SJCRH30 (cell line): Measurements from ENCODE around the gene AATF. TPM values are rescaled to one million over a fixed set of nuclear protein-coding genes. Genes with fewer than 3 reads are reported as not detected.
A peak's percentile ranks its signal among the peaks of the same experiment; 100 is the strongest.

Experiments used
- DNase-seq, 2 experiments: peaks; one replicate each; pipeline ENCODE4 v3.0.0-alpha.2; 2015 to 2020
- H3K27ac ChIP-seq: fragments of 250-450 bp; sonication (Bioruptor Pico); 2 replicates; pipeline ENCODE4 v1.5.1; 2020; ENCODE audit warnings: mild to moderate bottlenecking, moderate library complexity
- H3K27me3 ChIP-seq: fragments of 250-450 bp; sonication (Bioruptor Pico); 2 replicates; pipeline ENCODE4 v1.5.1; 2020; ENCODE audit warnings: mild to moderate bottlenecking, moderate library complexity
- H3K36me3 ChIP-seq: fragments of 250-450 bp; sonication (Bioruptor Pico); 2 replicates; pipeline ENCODE4 v1.5.1; 2020; ENCODE audit warnings: mild to moderate bottlenecking, moderate library complexity
- H3K4me1 ChIP-seq: fragments of 250-450 bp; sonication (Bioruptor Pico); 2 replicates; pipeline ENCODE4 v1.5.1; 2020; ENCODE audit warnings: mild to moderate bottlenecking, moderate library complexity
- H3K4me3 ChIP-seq: fragments of 250-450 bp; sonication (Bioruptor Pico); 2 replicates; pipeline ENCODE4 v1.5.1; 2020; ENCODE audit warnings: mild to moderate bottlenecking, moderate library complexity
- H3K9me3 ChIP-seq: fragments of 250-450 bp; sonication (Bioruptor Pico); replicated peaks from 2 replicates; pipeline ENCODE4 v1.5.1; 2020; ENCODE audit warnings: mild to moderate bottlenecking, moderate library complexity
- total RNA-seq: library from RNA; depleted of rRNA; stranded (reverse); fragments of >200 nt; shearing (Covaris generic); gene quantifications from 2 replicates; pipeline ENCODE4 v1.2.3, GENCODE V29; 2014; rRNA removed

Gene AATF, protein sequence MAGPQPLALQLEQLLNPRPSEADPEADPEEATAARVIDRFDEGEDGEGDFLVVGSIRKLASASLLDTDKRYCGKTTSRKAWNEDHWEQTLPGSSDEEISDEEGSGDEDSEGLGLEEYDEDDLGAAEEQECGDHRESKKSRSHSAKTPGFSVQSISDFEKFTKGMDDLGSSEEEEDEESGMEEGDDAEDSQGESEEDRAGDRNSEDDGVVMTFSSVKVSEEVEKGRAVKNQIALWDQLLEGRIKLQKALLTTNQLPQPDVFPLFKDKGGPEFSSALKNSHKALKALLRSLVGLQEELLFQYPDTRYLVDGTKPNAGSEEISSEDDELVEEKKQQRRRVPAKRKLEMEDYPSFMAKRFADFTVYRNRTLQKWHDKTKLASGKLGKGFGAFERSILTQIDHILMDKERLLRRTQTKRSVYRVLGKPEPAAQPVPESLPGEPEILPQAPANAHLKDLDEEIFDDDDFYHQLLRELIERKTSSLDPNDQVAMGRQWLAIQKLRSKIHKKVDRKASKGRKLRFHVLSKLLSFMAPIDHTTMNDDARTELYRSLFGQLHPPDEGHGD
- total RNA-seq: 65.0 and 65.3 TPM in 2 replicates

DNA sequence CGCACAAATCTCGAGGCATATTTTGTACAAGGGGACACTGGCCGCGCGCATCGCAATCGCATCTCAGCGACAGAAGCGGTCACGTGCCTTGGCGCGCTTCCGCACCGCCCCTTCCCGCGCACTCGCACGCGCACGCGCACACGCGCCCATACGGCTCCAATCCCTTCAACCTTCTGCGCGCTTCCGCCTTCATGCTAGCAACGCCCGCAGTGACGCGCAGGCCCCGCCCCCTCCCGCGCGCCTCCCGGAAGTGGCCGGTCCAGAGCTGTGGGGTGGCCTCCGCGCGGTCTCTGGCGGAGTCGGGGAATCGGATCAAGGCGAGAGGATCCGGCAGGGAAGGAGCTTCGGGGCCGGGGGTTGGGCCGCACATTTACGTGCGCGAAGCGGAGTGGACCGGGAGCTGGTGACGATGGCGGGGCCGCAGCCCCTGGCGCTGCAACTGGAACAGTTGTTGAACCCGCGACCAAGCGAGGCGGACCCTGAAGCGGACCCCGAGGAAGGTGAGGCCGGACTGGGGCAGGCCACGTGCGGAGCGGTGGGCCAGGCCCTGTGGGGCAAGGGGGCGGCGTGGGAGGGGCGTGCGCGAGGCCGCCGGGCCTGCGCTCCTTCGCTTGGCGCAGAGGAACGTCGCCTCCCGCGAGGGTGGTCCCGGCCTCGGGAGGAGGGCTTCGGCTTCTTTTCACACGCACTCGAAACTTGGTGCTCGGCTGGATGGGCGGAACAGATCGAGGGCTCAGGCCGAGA, at the start of gene AATF:
AATF (plus strand) TSS at position 238 of the 744 bp plus-strand sequence; CDS start at position 410, 172 bp downstream.
- H3K27me3 ChIP-seq: no peaks in the 10 kb centered on the region
- peak within 1 kb of the TSS; percentile 76 for H3K4me3 ChIP-seq
- H3K36me3 ChIP-seq: peaks cover 32% of the 10 kb centered on the region
- peaks cover 3% of the 10 kb centered on the region; the same call in 1 of the 2 replicates for H3K4me1 ChIP-seq
- H3K27ac ChIP-seq: peak within 1 kb of the TSS; percentile 77
- peak; percentile 97 to 98 for DNase-seq
- no peaks in the 10 kb centered on the region for H3K9me3 ChIP-seq

DNA sequence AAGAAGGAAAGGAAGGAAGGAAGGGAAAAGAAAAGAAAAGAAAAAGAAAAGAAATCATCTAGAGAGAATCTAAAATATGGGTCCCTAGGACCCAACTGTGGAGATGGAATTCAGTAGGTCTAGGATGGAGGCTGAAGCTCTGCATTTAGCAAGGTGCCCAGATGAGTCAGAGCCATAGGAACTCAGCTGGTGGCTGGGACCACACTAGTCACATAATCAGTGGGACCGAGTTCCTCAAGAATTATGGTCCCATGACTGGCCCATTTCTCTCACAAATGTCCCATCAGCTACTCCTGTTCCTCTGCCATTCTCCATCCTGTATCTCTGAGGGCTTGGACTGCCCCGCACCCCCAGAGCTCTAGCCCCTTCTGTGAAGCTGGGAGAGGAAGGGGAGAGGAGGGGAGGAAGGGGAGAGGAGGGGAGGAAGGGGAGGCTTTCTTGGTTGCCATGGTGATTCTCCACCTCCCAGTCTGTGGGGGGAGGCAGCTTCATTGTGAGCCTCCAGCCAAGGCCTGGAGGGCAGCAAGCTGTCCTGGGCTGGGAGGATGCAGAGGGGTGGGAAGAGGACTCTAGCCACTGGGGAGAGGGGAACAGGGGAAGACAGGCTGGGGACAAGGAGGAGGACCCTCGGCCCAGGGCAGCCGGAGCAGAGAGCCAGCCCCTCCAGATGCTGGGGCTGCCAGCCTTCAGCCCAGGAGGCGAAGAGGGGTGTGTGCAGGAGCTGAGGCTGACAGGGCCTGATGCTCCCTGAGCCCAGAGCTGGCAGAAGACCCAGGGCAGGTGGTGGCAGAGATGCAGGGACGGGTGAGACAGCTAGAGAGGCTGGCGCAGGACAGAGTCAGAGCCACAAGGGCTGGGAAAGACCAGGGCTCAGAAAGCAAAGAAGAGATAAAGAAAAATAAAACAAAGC, 49.2 kb upstream of the AATF start:
- Histone ChIP-seq H3K9me3 (no peaks in the 10 kb centered on the region), H3K27me3 (0 out of 2 replicates have a peak, but pooled peaks cover 5% of the 10 kb centered on the region), H3K4me1 (peaks cover 8% of the 10 kb centered on the region), H3K27ac (no peak overlapping the region), H3K36me3 (no peaks in the 10 kb centered on the region), H3K4me3 (no peak overlapping the region)
- DNase-seq: no peak

DNA sequence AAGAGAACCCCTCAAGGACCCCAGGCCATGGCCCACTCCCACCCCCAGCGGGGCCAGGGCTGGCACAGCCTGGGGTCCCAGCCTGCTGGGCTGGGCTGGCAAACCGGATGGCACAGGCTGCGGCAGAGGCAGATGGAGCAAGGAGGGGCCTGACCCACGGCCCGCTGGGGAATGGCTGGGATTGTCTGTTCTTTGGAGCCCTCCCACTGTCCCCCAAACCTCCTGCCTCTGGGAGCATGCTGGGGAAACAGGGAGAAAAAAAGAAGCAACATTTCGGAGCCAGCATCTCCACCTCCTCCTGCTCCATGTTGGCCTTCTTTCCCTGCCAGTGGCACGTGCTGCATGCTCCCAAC, 48.6 kb upstream of the AATF start:
- 0 out of 2 replicates have a peak, but pooled peaks cover 5% of the 10 kb centered on the region for H3K27me3 ChIP-seq
- no peak overlapping the region for H3K27ac ChIP-seq
- no peak for DNase-seq
- H3K4me3 ChIP-seq: no peak overlapping the region
- H3K9me3 ChIP-seq: no peaks in the 10 kb centered on the region
- H3K36me3 ChIP-seq: no peaks in the 10 kb centered on the region
- peaks cover 8% of the 10 kb centered on the region for H3K4me1 ChIP-seq

DNA sequence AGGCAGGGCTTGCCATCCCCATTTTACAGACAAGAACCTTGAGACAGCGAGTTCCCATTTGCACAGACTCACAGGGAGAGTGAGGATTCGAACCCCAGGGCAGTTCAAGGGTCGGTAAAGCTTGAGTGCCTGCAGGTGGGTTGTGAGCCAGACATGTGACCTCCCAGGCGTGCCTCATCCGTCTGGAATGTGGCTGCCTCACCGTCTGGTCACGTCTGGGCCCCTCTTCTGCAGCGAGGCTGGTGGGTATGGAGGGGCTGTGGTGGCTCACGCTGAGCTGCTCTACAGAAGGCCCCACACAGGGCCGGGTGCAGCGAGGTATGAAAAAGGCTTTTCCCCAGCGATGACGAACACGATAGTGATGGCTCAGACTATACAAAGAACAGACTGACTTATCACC, 47.2 kb upstream of the AATF start:
- H3K27me3 ChIP-seq: no peaks in the 10 kb centered on the region
- H3K36me3 ChIP-seq: no peaks in the 10 kb centered on the region
- peak; percentile 37 to 64 for DNase-seq
- H3K27ac ChIP-seq: peak overlapping the region; percentile 41
- H3K9me3 ChIP-seq: no peaks in the 10 kb centered on the region
- H3K4me1 ChIP-seq: peaks cover 8% of the 10 kb centered on the region
- H3K4me3 ChIP-seq: no peak overlapping the region

DNA sequence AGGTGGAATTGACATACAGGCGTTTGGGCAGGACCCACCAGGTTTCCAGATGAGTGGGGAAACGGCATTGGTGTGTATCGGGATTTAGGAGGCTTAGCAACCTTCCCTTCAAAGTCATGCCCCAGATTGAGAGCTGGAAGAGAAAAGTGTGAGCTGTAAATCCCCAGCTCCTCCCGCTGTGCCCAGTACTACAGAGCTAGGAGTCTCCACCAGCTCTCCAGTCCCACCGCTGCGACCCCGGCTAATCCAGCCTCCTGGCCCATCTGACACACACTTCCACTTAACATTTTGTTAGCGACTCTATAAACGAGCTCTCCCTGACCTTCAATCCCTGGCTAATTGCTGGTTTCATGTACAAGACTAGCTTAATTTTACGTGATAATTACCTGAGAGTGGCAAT, 41.3 kb upstream of the AATF start:
- H3K9me3 ChIP-seq: no peaks in the 10 kb centered on the region
- H3K27ac ChIP-seq: no peak overlapping the region
- no peaks in the 10 kb centered on the region for H3K27me3 ChIP-seq
- no peaks in the 10 kb centered on the region for H3K36me3 ChIP-seq
- H3K4me1 ChIP-seq: peaks cover 3% of the 10 kb centered on the region; the same call in 1 of the 2 replicates
- DNase-seq: no peak
- H3K4me3 ChIP-seq: no peak overlapping the region

DNA sequence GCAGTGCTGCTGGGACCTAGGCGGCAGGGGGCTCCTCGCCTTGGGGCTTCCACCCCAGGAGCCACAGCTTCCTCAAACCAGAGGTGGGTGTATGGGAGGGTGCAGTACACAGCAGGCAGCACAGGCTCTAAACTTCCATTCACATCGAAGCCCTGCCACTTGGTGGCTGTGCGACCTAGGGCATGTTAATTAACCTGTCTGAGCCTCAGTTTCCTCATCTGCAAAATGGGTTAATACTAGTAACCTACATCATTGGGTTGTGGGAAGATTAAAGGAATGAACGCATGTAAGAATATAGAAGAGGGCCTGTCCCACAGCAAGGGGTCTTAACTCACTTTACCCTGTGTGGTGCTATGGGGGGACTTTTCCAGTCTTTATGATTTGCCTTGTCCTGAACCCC, 38.2 kb upstream of the AATF start:
- peaks cover 3% of the 10 kb centered on the region; the same call in 1 of the 2 replicates for H3K4me1 ChIP-seq
- H3K27me3 ChIP-seq: no peaks in the 10 kb centered on the region
- no peaks in the 10 kb centered on the region for H3K36me3 ChIP-seq
- H3K9me3 ChIP-seq: no peaks in the 10 kb centered on the region
- H3K27ac ChIP-seq: no peak overlapping the region
- no peak for DNase-seq
- no peak overlapping the region for H3K4me3 ChIP-seq

DNA sequence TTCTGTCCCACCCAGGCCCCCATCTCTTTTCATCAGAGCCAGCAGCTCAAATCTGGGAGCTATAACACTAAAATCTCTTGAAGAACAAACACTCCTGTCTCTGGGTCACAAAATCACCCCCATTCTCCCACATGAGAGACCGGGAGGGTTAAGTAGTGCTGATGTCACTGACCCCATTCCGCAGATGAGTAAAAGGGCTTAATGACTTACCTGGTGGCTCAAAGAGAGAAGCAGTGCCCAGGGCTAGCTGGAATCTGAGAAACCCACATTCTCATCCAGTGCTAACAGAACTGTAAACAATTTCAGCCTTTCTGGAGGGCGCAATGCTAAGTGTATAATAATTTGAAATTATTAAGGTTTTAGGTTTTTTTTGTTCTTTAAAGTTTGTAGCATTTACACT, 37.8 kb upstream of the AATF start:
- Histone ChIP-seq H3K27ac (no peak overlapping the region), H3K27me3 (no peaks in the 10 kb centered on the region), H3K4me3 (no peak overlapping the region), H3K9me3 (no peaks in the 10 kb centered on the region), H3K4me1 (peaks cover 3% of the 10 kb centered on the region; the same call in 1 of the 2 replicates), H3K36me3 (no peaks in the 10 kb centered on the region)
- no peak for DNase-seq

DNA sequence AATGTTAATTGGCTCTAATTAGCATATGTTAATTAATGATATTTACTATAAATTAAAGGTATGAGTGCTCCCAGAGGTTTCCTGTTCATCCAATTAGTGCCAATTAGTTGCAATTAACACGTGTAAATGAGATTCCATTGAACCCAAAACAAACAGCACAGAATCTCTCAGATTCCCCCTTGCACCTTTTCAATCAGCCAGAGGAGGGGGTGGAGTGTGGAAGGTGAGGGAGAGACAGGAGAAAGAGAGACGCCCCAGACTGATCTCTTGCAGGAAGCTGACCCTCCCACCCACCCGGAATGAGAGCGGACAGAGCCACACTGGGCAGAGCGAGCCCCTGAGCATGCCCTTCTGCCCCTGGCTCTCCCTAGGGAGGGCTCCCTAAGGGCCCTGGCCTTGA, 35.6 kb upstream of the AATF start:
- no peaks in the 10 kb centered on the region for H3K9me3 ChIP-seq
- no peaks in the 10 kb centered on the region for H3K27me3 ChIP-seq
- H3K4me1 ChIP-seq: peaks cover 3% of the 10 kb centered on the region; the same call in 1 of the 2 replicates
- no peak for DNase-seq
- no peak overlapping the region for H3K4me3 ChIP-seq
- no peaks in the 10 kb centered on the region for H3K36me3 ChIP-seq
- H3K27ac ChIP-seq: no peak overlapping the region

DNA sequence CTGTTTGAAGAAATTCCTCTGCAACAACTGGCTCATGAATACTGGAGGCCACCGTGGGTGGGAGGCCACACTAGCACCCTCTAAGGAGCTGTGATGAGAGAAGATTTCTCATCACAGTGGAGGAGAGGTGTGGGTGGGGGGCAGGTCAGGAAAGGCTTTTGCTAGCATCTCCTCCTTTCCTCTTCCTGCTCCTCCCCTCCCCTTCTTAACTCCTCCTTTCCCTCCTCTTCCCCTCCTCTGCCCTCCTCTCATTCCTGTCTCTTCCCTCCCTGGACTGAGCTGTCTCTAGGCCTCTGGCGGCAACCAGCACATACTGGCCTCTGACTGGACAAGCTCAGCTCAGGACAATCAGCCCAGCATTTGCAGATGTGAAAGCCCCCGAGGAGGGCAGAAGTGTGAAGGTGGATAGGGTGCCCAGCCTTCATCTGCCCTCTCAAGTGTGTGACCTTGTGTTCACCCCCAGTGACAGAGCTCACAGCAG, 30.5 kb upstream of the AATF start:
- H3K4me3 ChIP-seq: no peak overlapping the region
- H3K9me3 ChIP-seq: no peaks in the 10 kb centered on the region
- peaks cover 8% of the 10 kb centered on the region for H3K4me1 ChIP-seq
- peak in 1 of 2 experiments; percentile 25 for DNase-seq
- no peak overlapping the region for H3K27ac ChIP-seq
- H3K27me3 ChIP-seq: peaks cover 7% of the 10 kb centered on the region; the same call in 1 of the 2 replicates
- H3K36me3 ChIP-seq: no peaks in the 10 kb centered on the region

DNA sequence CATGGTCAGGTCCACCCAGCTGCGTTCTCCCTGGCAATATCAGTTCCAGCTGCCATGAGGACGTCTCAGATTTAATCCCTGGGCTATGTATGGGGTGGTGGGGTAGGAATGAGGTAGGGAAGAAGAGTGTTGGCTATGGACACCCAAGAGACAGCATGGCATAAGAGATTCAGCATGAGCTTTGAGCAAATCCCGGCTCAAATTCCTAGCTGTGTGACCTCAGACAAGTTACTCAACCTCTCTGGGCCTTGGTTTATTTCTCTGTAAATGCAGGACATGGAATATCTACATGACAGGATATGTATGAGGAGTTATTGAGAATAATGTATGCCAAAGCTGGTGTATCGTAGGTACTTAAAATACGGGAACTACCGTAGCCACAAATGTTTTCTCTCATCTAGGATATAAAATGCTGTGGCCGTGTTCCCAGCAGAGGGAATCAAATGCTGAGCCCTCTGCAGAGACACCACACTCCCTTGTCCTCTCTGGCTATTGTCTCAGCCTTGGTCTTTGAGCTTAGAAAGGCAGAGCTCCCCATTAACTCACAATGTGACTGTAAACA, 29.3 kb upstream of the AATF start:
- Histone ChIP-seq H3K36me3 (no peaks in the 10 kb centered on the region), H3K27ac (no peak overlapping the region), H3K9me3 (no peaks in the 10 kb centered on the region), H3K27me3 (peaks cover 7% of the 10 kb centered on the region; the same call in 1 of the 2 replicates), H3K4me1 (peaks cover 8% of the 10 kb centered on the region), H3K4me3 (no peak overlapping the region)
- no peak for DNase-seq

DNA sequence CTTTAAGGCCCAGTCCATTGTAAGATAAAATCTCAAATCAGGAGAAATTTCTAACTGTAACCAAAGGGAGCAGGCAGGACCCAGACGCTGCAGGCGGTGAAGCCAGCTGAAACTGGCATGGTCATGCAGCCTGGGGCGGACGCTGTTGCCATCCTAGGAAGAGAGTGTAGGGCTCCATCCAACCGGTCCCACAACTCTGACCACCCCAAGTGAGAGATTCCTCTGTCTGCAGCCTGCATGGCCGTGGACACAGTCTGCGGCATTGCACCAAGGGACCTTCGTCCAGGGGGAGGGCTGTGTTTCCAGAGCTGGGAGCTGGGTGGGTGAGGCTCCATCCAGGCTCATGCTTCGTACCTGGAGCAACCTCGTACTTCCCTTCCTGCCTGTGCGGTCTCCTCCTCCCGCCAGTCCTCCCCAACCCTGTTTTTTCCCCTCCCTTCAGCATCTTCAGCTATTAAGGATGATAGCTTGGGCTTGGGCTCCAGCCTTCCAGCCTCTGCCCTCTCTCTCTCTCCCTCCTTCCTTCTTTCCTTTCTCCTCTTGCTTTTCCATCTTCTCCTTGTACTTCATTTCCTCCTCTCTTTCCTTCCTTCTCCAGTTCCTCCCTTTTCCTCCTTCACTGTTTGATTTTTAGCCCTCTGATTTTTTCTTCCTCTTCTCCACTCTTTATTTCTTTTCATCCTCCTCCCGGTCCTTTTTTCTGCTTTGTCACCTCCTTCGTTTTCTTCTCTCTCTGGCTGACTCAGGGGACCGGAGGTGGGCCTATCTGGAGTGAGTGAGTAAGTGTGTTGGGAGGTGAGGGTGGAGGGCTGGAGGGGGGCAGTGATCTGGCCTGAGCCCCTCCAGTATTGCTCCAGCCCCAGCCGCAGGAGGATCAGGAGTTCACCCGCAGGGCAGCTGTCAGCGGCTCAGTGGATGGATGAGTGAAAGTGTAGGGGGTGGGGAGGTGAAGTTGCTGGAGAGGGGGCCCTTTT, 28.4 kb upstream of the AATF start:
- peaks cover 7% of the 10 kb centered on the region; the same call in 1 of the 2 replicates for H3K27me3 ChIP-seq
- no peak overlapping the region for H3K4me3 ChIP-seq
- no peaks in the 10 kb centered on the region for H3K36me3 ChIP-seq
- no peak overlapping the region for H3K27ac ChIP-seq
- H3K4me1 ChIP-seq: peaks cover 8% of the 10 kb centered on the region
- no peaks in the 10 kb centered on the region for H3K9me3 ChIP-seq
- peak; percentile 32 to 39 for DNase-seq

DNA sequence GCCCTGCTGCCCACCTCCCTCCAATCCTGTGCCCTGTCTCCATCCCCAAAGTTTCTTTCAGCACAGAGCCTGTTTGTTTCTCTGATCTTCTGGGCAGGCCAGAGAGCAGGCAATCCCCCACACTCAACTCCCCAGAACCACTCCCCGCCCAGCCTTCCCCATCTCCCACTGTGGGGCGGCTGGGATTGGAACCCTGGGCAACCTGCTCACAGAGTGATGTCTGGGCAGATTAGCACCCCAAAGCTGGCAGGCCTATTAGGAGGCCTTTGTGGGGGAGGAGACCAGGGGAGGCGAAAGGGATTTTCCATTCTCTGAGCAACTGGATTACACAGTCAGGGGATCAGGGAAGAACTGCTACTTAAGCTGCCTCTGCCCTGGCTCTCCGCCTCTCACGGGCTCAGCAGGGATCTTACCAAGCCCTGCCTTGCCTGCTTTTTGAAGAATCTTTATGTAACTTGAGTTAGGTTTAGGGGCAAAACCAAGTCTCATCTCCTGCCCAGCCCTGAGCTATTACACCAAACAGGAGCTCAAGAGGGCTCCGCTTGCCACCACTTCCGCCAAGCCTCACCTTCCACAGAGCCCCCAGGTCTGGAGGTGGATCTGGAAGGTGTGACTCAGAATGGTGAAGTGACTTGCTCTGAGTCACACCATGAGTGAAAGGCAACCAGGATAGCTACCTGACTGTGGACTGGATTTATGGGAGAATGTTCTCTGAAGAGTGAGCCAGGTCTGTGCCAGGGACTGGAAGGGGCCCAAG, 27.5 kb upstream of the AATF start:
- H3K9me3 ChIP-seq: no peaks in the 10 kb centered on the region
- peaks cover 7% of the 10 kb centered on the region; the same call in 1 of the 2 replicates for H3K27me3 ChIP-seq
- no peak overlapping the region for H3K4me3 ChIP-seq
- DNase-seq: peak in 1 of 2 experiments; percentile 40
- no peaks in the 10 kb centered on the region for H3K36me3 ChIP-seq
- no peak overlapping the region for H3K27ac ChIP-seq
- peaks cover 8% of the 10 kb centered on the region for H3K4me1 ChIP-seq
